Loucy (cell line): ENCODE results near the gene CRAT.

Experiments
- CTCF ChIP-seq: fragments of 200-600 bp; sonication (generic); conservative IDR thresholded peaks from 2 replicates; pipeline ENCODE4 v1.5.1; 2014; ENCODE audit warnings: mild to moderate bottlenecking, antibody characterized with exemption, low read length
- EZH2phosphoT487 ChIP-seq: fragments of 200-600 bp; IDR thresholded peaks from 2 replicates; pipeline ENCODE4 v1.6.1; 2018; ENCODE audit warnings: antibody characterized with exemption, mild to moderate bottlenecking, moderate library complexity, borderline replicate concordance

GRCh38 chr9:129060991-129061390, 49.6 kb downstream of the CRAT start:
- TF ChIP-seq CTCF (no peak), EZH2phosphoT487 (no peak)
